Neural progenitor cell (in vitro differentiated cells): Measurements from ENCODE around the gene ZC3H7A.

Experiments
- EZH2 ChIP-seq: fragments of 200-600 bp; sonication (generic); IDR thresholded peaks from 2 replicates; pipeline ENCODE4 v1.6.1; 2017; ENCODE audit warnings: antibody characterized with exemption, mild to moderate bottlenecking, moderate library complexity
- EZH2phosphoT487 ChIP-seq: fragments of 200-600 bp; sonication (generic); IDR thresholded peaks from 2 replicates; pipeline ENCODE4 v1.6.1; 2017; ENCODE audit warnings: antibody characterized with exemption
- TF ChIP-seq, protein P1 (sequence below): fragments of 200-600 bp; sonication (generic); IDR thresholded peaks from 2 replicates; pipeline ENCODE4 v1.5.1; 2017; ENCODE audit warnings: antibody characterized with exemption, mild to moderate bottlenecking

DNA sequence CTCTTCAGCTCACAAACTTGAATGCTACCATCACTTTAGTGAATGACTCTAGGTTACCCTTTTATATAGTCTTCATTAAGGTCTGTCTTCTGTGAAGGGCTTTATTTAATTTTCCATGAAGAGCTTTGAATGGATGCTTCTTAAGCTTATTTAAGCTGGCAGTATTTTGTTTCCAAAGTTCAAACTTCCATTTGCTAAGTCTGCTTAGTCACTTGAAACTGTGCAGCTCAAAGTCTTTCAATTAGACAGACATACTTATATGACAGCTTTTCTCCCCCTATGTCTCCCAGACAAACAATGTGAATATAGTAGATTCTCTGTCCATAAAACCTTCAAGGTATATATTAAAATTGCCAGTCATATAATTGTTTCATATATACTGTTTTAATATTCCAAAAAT, 77.9 kb downstream of the ZC3H7A start:
- TF ChIP-seq, protein P1, sequence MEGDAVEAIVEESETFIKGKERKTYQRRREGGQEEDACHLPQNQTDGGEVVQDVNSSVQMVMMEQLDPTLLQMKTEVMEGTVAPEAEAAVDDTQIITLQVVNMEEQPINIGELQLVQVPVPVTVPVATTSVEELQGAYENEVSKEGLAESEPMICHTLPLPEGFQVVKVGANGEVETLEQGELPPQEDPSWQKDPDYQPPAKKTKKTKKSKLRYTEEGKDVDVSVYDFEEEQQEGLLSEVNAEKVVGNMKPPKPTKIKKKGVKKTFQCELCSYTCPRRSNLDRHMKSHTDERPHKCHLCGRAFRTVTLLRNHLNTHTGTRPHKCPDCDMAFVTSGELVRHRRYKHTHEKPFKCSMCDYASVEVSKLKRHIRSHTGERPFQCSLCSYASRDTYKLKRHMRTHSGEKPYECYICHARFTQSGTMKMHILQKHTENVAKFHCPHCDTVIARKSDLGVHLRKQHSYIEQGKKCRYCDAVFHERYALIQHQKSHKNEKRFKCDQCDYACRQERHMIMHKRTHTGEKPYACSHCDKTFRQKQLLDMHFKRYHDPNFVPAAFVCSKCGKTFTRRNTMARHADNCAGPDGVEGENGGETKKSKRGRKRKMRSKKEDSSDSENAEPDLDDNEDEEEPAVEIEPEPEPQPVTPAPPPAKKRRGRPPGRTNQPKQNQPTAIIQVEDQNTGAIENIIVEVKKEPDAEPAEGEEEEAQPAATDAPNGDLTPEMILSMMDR, result no peak
- no peak for TF ChIP-seq EZH2phosphoT487
- no peak for TF ChIP-seq EZH2
